ENCODE measurements around the gene CHIC2.

- TF ChIP-seq EZH2 (IDR thresholded peaks at IDR 0.05; ENCODE audit: borderline replicate concordance) = no peak
- TF ChIP-seq CTCF (IDR thresholded peaks at IDR 0.05; ENCODE audit: poor library complexity) = no peak
These were observed 71.6 kb downstream of the CHIC2 start for GRCh38 chr4:53992785-53993184.

Measured in hepatocyte (in vitro differentiated cells).